HUES48 (cell line): ENCODE data around the gene RNF223.

Experiments
- H3K27ac ChIP-seq: one replicate; pipeline ENCODE4 v1.7.0; 2013; ENCODE audit warnings: low read depth, low read length, inconsistent platforms
- H3K27me3 ChIP-seq: 2 replicates; pipeline ENCODE4 v1.6.1; 2013; ENCODE audit warnings: mild to moderate bottlenecking, low read length; ENCODE audit not compliant: control insufficient read depth, insufficient read depth
- H3K36me3 ChIP-seq: 2 replicates; pipeline ENCODE4 v1.6.1; 2013; ENCODE audit warnings: low read length; ENCODE audit not compliant: control insufficient read depth, insufficient read depth
- H3K4me1 ChIP-seq: 2 replicates; pipeline ENCODE4 v1.6.1; 2013; ENCODE audit warnings: mild to moderate bottlenecking, low read length; ENCODE audit not compliant: control insufficient read depth, insufficient read depth
- H3K4me3 ChIP-seq: 2 replicates; pipeline ENCODE4 v1.5.1; 2013; ENCODE audit warnings: mild to moderate bottlenecking, low read depth, low read length
- H3K9ac ChIP-seq: 2 replicates; pipeline ENCODE4 v1.6.1; 2013; ENCODE audit warnings: mild to moderate bottlenecking, low read depth, low read length, moderate library complexity
- H3K9me3 ChIP-seq: 2 replicates; pipeline ENCODE4 v1.6.1; 2013; ENCODE audit warnings: low read length; ENCODE audit not compliant: control insufficient read depth, insufficient read depth

RNF223 gene

GRCh38 chr1:1026599-1027413 is 47.3 kb downstream of the RNF223 start:
- Histone ChIP-seq H3K9ac (no peak overlapping the region), H3K9me3 (no peaks in the 10 kb centered on the region), H3K4me3 (no peak overlapping the region), H3K4me1 (peaks cover 46% of the 10 kb centered on the region), H3K36me3 (peaks cover 8% of the 10 kb centered on the region; the same call in 1 of the 2 replicates), H3K27me3 (peaks cover 1% of the 10 kb centered on the region), H3K27ac (no peak overlapping the region)

- Histone ChIP-seq H3K9ac (no peak overlapping the region), H3K4me1 (peaks cover 52% of the 10 kb centered on the region), H3K4me3 (no peak overlapping the region), H3K9me3 (no peaks in the 10 kb centered on the region), H3K36me3 (peaks cover 8% of the 10 kb centered on the region; the same call in 1 of the 2 replicates), H3K27ac (peak overlapping the region; percentile 20), H3K27me3 (no peaks in the 10 kb centered on the region; the same call in none of the 2 replicates)
Measured at GRCh38 chr1:1025730-1026129, 48.4 kb downstream of the RNF223 start.

DNA sequence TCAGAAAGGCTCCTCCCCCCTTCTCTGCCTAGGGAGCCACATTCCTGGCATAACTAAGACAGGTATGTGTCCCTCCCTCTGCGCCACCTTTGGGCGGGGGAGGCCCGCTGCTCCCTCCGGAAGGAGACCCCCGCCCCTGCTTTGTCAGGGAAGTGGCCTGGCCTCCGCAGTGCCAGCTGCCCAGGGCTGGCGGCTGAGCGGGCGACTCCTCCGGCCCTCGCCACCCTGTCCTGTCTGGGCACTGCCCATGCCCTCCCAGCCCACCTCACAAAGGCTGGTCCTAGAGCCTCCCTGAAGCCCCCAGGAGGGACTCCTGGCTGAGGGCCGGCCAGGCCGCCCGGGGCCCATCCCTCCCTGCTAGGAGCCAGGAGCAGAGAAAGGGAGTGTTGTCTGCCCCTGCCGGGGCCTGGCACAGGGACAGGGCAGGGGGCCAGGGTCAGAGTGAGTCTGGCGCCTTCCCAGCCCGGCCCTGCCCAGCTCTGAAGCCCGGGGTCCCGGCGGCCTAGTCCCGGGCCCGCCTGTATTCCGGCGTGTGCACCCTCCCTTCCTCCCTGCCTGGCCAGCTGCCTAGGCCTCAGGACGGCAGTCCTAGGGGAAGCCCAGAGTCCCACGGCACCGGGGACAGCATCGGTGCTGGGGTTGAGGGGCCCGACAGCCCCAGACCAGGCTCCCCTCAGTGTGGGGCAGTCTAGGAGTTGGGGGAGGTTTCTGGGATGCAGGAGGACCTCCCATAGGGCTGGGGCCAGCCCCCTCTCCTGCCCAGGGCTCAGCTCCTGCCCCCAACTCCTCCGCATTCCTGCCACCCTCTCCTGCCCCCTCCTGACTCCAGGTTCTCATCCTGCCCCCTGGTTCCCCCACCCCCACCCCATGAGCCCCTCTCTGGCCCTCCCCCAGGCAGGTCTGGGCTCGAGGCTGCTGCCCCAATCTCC is 49.1 kb downstream of the RNF223 start:
- peak overlapping the region; percentile 17; the same call in 1 of the 2 replicates for H3K9ac ChIP-seq
- H3K4me3 ChIP-seq = peak overlapping the region; percentile 24; the same call in 1 of the 2 replicates
- peaks cover 52% of the 10 kb centered on the region for H3K4me1 ChIP-seq
- H3K36me3 ChIP-seq = peaks cover 8% of the 10 kb centered on the region; the same call in 1 of the 2 replicates
- no peaks in the 10 kb centered on the region; the same call in none of the 2 replicates for H3K27me3 ChIP-seq
- H3K27ac ChIP-seq = peak overlapping the region; percentile 80
- no peaks in the 10 kb centered on the region for H3K9me3 ChIP-seq

GRCh38 chr1:1024149-1024770 is 49.8 kb downstream of the RNF223 start:
- Histone ChIP-seq H3K9me3 (no peaks in the 10 kb centered on the region), H3K27me3 (no peaks in the 10 kb centered on the region; the same call in 1 of the 2 replicates), H3K9ac (no peak overlapping the region), H3K36me3 (peaks cover 8% of the 10 kb centered on the region; the same call in 1 of the 2 replicates), H3K4me3 (no peak overlapping the region), H3K27ac (peak overlapping the region; percentile 64), H3K4me1 (peaks cover 52% of the 10 kb centered on the region)

- Histone ChIP-seq H3K27ac (no peak overlapping the region), H3K9ac (no peak overlapping the region), H3K9me3 (no peaks in the 10 kb centered on the region), H3K27me3 (no peaks in the 10 kb centered on the region; the same call in 1 of the 2 replicates), H3K4me1 (peaks cover 52% of the 10 kb centered on the region), H3K36me3 (peaks cover 8% of the 10 kb centered on the region; the same call in 1 of the 2 replicates), H3K4me3 (no peak overlapping the region)
Measured at GRCh38 chr1:1023700-1024099, 50.4 kb downstream of the RNF223 start.

DNA sequence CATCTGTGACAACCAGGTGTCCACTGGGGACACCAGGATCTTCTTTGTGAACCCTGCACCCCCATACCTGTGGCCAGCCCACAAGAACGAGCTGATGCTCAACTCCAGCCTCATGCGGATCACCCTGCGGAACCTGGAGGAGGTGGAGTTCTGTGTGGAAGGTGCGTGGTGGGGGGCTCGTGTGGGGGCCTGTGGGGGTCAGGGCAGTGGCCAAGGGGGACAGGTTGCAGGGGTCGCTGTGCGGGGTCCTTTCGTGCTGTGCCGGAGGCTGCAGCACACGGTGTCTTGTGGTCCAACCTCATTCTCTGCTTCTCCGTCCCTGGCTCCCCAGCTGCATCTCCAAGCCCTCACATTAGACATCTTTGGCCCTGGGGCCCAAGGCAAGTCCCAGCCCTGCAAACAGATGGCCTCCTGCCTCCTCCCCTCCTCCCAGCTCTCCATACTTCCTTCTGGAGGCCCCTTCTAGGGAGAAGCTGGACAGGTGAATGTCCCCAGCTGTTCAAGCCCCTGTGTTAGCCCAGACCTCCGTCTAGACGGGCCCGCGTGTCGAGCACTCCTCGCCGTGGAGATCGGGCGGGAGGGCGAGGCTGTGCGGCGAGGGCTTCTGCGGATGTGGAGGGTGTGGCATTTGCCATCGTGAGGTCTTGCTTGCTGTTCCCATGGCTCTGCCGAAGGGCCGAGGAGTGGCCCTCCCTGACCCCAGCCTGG is 51.6 kb downstream of the RNF223 start:
- Histone ChIP-seq H3K36me3 (peaks cover 6% of the 10 kb centered on the region; the same call in 1 of the 2 replicates), H3K9me3 (no peaks in the 10 kb centered on the region), H3K27me3 (no peaks in the 10 kb centered on the region; the same call in 1 of the 2 replicates), H3K4me1 (peaks cover 52% of the 10 kb centered on the region), H3K9ac (no peak overlapping the region), H3K4me3 (no peak overlapping the region), H3K27ac (no peak overlapping the region)

DNA sequence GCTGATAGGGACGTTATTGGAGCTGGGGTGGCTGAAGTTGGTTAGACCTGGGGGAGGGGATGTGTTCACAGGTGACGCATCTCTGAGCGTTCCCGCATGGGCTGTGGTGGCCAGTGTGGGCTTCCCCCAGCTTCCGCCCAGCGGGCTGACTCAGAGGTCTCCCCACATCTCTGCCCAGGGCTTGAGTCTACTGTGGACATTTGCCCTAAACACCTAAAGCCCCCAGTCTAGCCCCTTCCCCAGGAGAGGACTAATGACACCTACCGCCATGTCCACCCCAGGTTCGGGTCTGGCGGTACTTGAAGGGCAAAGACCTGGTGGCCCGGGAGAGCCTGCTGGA is 52.2 kb downstream of the RNF223 start:
- peak overlapping the region; percentile 8 for H3K27ac ChIP-seq
- H3K27me3 ChIP-seq = no peaks in the 10 kb centered on the region; the same call in 1 of the 2 replicates
- peaks cover 50% of the 10 kb centered on the region for H3K4me1 ChIP-seq
- H3K4me3 ChIP-seq = no peak overlapping the region; the same call in 1 of the 2 replicates
- no peak overlapping the region for H3K9ac ChIP-seq
- peaks cover 4% of the 10 kb centered on the region; the same call in 1 of the 2 replicates for H3K36me3 ChIP-seq
- no peaks in the 10 kb centered on the region for H3K9me3 ChIP-seq

GRCh38 chr1:1021010-1021919 is 52.8 kb downstream of the RNF223 start:
- Histone ChIP-seq H3K4me1 (peaks cover 44% of the 10 kb centered on the region), H3K27ac (peak overlapping the region; percentile 8), H3K27me3 (no peaks in the 10 kb centered on the region; the same call in 1 of the 2 replicates), H3K9ac (no peak overlapping the region), H3K36me3 (peaks cover 4% of the 10 kb centered on the region; the same call in 1 of the 2 replicates), H3K9me3 (no peaks in the 10 kb centered on the region), H3K4me3 (peak overlapping the region; percentile 72)
